ENCODE measurements around the gene TSTD1. TPM values are rescaled to one million over a fixed set of nuclear protein-coding genes. Genes with fewer than 3 reads are reported as not detected.
"Not testable (repeated sequence)": the region's sequence is repeated elsewhere in the genome, so short reads cannot be mapped to it uniquely, and the experiment has no call there.

Gene TSTD1
- total and polyA plus RNA-seq, 2 experiments from 2014 or later, result 36.3 to 102 TPM

DNA sequence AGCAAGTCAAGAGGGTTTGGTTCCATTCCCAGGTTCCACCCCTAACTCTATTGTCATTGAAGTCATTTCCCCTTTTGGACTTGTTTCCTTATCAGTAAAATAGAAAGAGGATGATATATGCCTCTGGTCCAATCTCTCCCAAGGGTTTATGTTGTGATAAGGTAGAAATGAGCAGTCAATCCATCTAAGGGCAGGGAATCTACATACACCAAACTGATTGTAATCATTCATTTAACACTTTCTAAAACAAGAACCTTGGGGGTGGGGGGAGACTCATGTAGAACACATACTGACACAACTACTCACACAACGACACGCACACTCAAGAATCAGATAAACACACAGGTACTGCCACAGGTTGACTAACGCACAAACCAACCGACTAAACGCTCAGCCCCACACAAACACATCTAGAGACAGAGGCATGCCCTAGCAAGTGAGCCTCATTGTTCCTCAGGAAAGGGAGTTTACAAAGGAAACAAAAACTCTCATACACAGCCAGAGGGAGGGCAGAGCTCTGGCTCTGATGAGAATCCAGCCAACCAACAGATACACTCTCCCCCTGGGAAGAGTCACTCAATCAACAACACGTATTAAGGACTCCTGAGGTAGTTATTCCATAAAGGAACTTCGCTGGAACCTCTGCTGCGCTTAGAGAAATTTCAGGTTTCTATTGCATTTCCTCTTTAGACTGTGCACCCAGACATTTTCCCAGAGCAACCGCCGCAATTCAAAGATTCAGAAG is 18.8 kb downstream of the TSTD1 start:
- Histone ChIP-seq H3K36me3 (replicated peaks; ENCODE audit: insufficient read depth, low read depth) (no peaks in the 10 kb centered on the region), H3K9me2 (replicated peaks; ENCODE audit: insufficient read depth) (no peaks in the 10 kb centered on the region), H3K4me1 (ENCODE audit: insufficient read depth) (peaks cover 19% of the 10 kb centered on the region), H3K9me3 (ENCODE audit: low read depth) (no peaks in the 10 kb centered on the region), H3K27me3 (no peaks in the 10 kb centered on the region), H3K79me2 (peaks cover 50% of the 10 kb centered on the region), H2AFZ (no peak overlapping the region), H4K20me1 (ENCODE audit: insufficient read depth, poor library complexity, severe bottlenecking) (peaks cover 7% of the 10 kb centered on the region), H3K27ac (peak overlapping the region; percentile 99), H3K4me3 (peak overlapping the region; percentile 64), H3K4me2 (peak overlapping the region; percentile 76)
- WGBS (ENCODE audit: low lambda C conversion rate, missing lambda C conversion rate), result 11% methylated on average over 10 of the region's 10 CpGs
- DNase-seq (ENCODE audit: low spot score), result no peak
- TF ChIP-seq, protein P1, sequence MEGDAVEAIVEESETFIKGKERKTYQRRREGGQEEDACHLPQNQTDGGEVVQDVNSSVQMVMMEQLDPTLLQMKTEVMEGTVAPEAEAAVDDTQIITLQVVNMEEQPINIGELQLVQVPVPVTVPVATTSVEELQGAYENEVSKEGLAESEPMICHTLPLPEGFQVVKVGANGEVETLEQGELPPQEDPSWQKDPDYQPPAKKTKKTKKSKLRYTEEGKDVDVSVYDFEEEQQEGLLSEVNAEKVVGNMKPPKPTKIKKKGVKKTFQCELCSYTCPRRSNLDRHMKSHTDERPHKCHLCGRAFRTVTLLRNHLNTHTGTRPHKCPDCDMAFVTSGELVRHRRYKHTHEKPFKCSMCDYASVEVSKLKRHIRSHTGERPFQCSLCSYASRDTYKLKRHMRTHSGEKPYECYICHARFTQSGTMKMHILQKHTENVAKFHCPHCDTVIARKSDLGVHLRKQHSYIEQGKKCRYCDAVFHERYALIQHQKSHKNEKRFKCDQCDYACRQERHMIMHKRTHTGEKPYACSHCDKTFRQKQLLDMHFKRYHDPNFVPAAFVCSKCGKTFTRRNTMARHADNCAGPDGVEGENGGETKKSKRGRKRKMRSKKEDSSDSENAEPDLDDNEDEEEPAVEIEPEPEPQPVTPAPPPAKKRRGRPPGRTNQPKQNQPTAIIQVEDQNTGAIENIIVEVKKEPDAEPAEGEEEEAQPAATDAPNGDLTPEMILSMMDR (IDR thresholded peaks at IDR 0.05; ENCODE audit: poor library complexity), result no peak
- TF ChIP-seq EZH2 (IDR thresholded peaks at IDR 0.05; ENCODE audit: borderline replicate concordance) (no peak), EZH2phosphoT487 (IDR thresholded peaks at IDR 0.05; ENCODE audit: low read depth, severe bottlenecking, unreplicated experiment) (no peak)

DNA sequence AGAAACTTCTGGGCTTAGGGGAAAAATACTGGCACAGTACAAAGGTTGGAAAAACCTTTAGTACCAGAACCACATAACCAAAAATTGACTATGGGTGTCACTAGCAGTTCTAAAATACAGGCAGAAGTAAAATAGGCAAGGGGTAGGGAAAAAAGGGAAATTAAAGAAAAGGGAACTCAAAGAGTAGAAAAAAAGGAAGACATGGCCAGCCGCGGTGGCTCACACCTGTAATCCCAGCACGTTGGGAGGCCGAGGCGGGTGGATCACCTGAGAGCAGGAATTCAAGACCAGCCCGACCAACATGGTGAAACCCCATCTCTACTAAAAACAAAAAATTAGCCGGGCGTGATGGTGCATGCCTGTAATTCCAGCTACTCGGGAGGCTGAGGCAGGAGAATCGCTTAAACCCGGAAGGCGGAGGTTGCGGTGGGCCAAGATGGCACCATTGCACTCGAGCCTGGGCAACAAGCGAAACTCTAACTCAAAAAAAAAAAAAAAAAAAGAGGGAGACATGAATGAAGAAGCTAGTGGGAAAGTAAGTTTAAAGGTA is 19.6 kb downstream of the TSTD1 start:
- 74% methylated on average over 14 of the region's 15 CpGs for WGBS (ENCODE audit: low lambda C conversion rate, missing lambda C conversion rate)
- H3K4me1 ChIP-seq (ENCODE audit: insufficient read depth), result peaks cover 26% of the 10 kb centered on the region
- peak overlapping the region; percentile 99 for H3K27ac ChIP-seq

GRCh38 chr1:161018631-161018930 is 20.2 kb downstream of the TSTD1 start:
- Histone ChIP-seq H3K27me3 (no peaks in the 10 kb centered on the region), H4K20me1 (ENCODE audit: insufficient read depth, poor library complexity, severe bottlenecking) (peaks cover 7% of the 10 kb centered on the region), H3K9me2 (replicated peaks; ENCODE audit: insufficient read depth) (no peaks in the 10 kb centered on the region), H3K79me2 (peaks cover 55% of the 10 kb centered on the region), H3K36me3 (replicated peaks; ENCODE audit: insufficient read depth, low read depth) (no peaks in the 10 kb centered on the region), H3K9me3 (ENCODE audit: low read depth) (no peaks in the 10 kb centered on the region), H3K4me1 (ENCODE audit: insufficient read depth) (peaks cover 29% of the 10 kb centered on the region), H3K4me3 (peak overlapping the region; percentile 64), H3K4me2 (peak overlapping the region; percentile 76), H2AFZ (no peak overlapping the region), H3K27ac (peak overlapping the region; percentile 99)
- WGBS (ENCODE audit: low lambda C conversion rate, missing lambda C conversion rate), result 75% methylated on average over 1 of the region's 1 CpG
- TF ChIP-seq EZH2 (IDR thresholded peaks at IDR 0.05; ENCODE audit: borderline replicate concordance) (no peak), EZH2phosphoT487 (IDR thresholded peaks at IDR 0.05; ENCODE audit: low read depth, severe bottlenecking, unreplicated experiment) (no peak)
- TF ChIP-seq, protein P1 (IDR thresholded peaks at IDR 0.05; ENCODE audit: poor library complexity), result no peak
- DNase-seq (ENCODE audit: low spot score), result no peak

More for the DNA sequence above, 19.6 kb downstream of the TSTD1 start:
- H3K79me2 ChIP-seq, result peaks cover 55% of the 10 kb centered on the region
- peak overlapping the region; percentile 64 for H3K4me3 ChIP-seq
- H3K4me2 ChIP-seq, result peak overlapping the region; percentile 76
- H3K9me2 ChIP-seq (replicated peaks; ENCODE audit: insufficient read depth); H4K20me1 ChIP-seq (ENCODE audit: insufficient read depth, poor library complexity, severe bottlenecking); H3K36me3 ChIP-seq (replicated peaks; ENCODE audit: insufficient read depth, low read depth); H3K27me3 ChIP-seq; DNase-seq (ENCODE audit: low spot score); H2AFZ ChIP-seq; H3K9me3 ChIP-seq (ENCODE audit: low read depth): not testable (repeated sequence)

- no peaks in the 10 kb centered on the region for H3K9me3 ChIP-seq (ENCODE audit: low read depth)
- no peak for TF ChIP-seq EZH2 (IDR thresholded peaks at IDR 0.05; ENCODE audit: borderline replicate concordance)
- peaks cover 35% of the 10 kb centered on the region for H3K4me1 ChIP-seq (ENCODE audit: insufficient read depth)
- peaks cover 7% of the 10 kb centered on the region for H4K20me1 ChIP-seq (ENCODE audit: insufficient read depth, poor library complexity, severe bottlenecking)
- no peak overlapping the region for H2AFZ ChIP-seq
- 76% methylated on average over 5 of the region's 5 CpGs for WGBS (ENCODE audit: low lambda C conversion rate, missing lambda C conversion rate)
- H3K27me3 ChIP-seq, result no peaks in the 10 kb centered on the region
- H3K4me2 ChIP-seq, result peak overlapping the region; percentile 76
- no peak overlapping the region for H3K4me3 ChIP-seq
- peak overlapping the region; percentile 99 for H3K27ac ChIP-seq
- H3K9me2 ChIP-seq (replicated peaks; ENCODE audit: insufficient read depth), result no peaks in the 10 kb centered on the region
- peaks cover 58% of the 10 kb centered on the region for H3K79me2 ChIP-seq
- DNase-seq (ENCODE audit: low spot score), result no peak
- no peaks in the 10 kb centered on the region for H3K36me3 ChIP-seq (replicated peaks; ENCODE audit: insufficient read depth, low read depth)
Measured at GRCh38 chr1:161017756-161018630, 20.8 kb downstream of the TSTD1 start.

- H3K9me3 ChIP-seq (ENCODE audit: low read depth); H4K20me1 ChIP-seq (ENCODE audit: insufficient read depth, poor library complexity, severe bottlenecking); H2AFZ ChIP-seq; DNase-seq (ENCODE audit: low spot score); H3K36me3 ChIP-seq (replicated peaks; ENCODE audit: insufficient read depth, low read depth); H3K27me3 ChIP-seq; H3K9me2 ChIP-seq (replicated peaks; ENCODE audit: insufficient read depth); H3K4me3 ChIP-seq: not testable (repeated sequence)
- Histone ChIP-seq H3K4me1 (ENCODE audit: insufficient read depth) (peaks cover 42% of the 10 kb centered on the region), H3K79me2 (peaks cover 66% of the 10 kb centered on the region), H3K27ac (peak overlapping the region; percentile 99), H3K4me2 (peak overlapping the region; percentile 76)
- 34% methylated on average over 7 of the region's 7 CpGs for WGBS (ENCODE audit: low lambda C conversion rate, missing lambda C conversion rate)
Measured at GRCh38 chr1:161017181-161017580, 21.6 kb downstream of the TSTD1 start.

GRCh38 chr1:161016683-161017082 is 22.1 kb downstream of the TSTD1 start:
- H3K27ac ChIP-seq, result peak overlapping the region; percentile 99
- peaks cover 71% of the 10 kb centered on the region for H3K79me2 ChIP-seq
- not testable (repeated sequence) for H3K9me2 ChIP-seq (replicated peaks; ENCODE audit: insufficient read depth); H2AFZ ChIP-seq; H3K36me3 ChIP-seq (replicated peaks; ENCODE audit: insufficient read depth, low read depth); H3K9me3 ChIP-seq (ENCODE audit: low read depth); H3K4me3 ChIP-seq; H4K20me1 ChIP-seq (ENCODE audit: insufficient read depth, poor library complexity, severe bottlenecking); H3K27me3 ChIP-seq
- 52% methylated on average over 1 of the region's 1 CpG for WGBS (ENCODE audit: low lambda C conversion rate, missing lambda C conversion rate)
- peaks cover 45% of the 10 kb centered on the region for H3K4me1 ChIP-seq (ENCODE audit: insufficient read depth)
- peak; percentile 61 for DNase-seq (ENCODE audit: low spot score)
- H3K4me2 ChIP-seq, result peak overlapping the region; percentile 6

All from hepatocyte (in vitro differentiated cells).